K562 (cell line): ENCODE measurements around the gene TPCN1. TPM values are rescaled to one million over a fixed set of nuclear protein-coding genes. Genes with fewer than 3 reads are reported as not detected.

ENCODE experiments used
- CTCFL ChIP-seq: IDR thresholded peaks from 2 replicates; pipeline ENCODE4 v1.6.1; 2011; ENCODE audit warnings: borderline replicate concordance, low read depth, mild to moderate bottlenecking, moderate library complexity, low read length; ENCODE audit not compliant: insufficient read depth, poor library complexity, severe bottlenecking
- EZH2 ChIP-seq: IDR thresholded peaks from 2 replicates; pipeline ENCODE4 v1.6.1; 2012; ENCODE audit warnings: low read depth, mild to moderate bottlenecking, inconsistent platforms, low read length, borderline replicate concordance
- FOXK1 ChIP-seq: sonication (generic); formaldehyde crosslinking; IDR thresholded peaks from 2 replicates; pipeline ENCODE4 v1.8.0; 2022; ENCODE audit warnings: missing genetic modification reagents, mild to moderate bottlenecking, borderline replicate concordance
- MEF2A ChIP-seq: IDR thresholded peaks from 2 replicates; pipeline ENCODE4 v1.6.1; 2011; ENCODE audit warnings: low read depth, mild to moderate bottlenecking, low read length, moderate library complexity; ENCODE audit not compliant: control insufficient read depth
- NKRF ChIP-seq: fragments of 450-650 bp; IDR thresholded peaks from 2 replicates; pipeline ENCODE4 v1.6.1; 2016; ENCODE audit warnings: borderline replicate concordance
- NUFIP1 ChIP-seq: fragments of 450-650 bp; IDR thresholded peaks from 2 replicates; pipeline ENCODE4 v1.6.1; 2018; ENCODE audit not compliant: partially characterized antibody
- PATZ1 ChIP-seq: fragments of 250-450 bp; sonication (Bioruptor Pico); IDR thresholded peaks from 2 replicates; pipeline ENCODE4 v1.5.0; 2020; ENCODE audit warnings: mild to moderate bottlenecking, borderline replicate concordance
- POLR2G ChIP-seq: fragments of 200-400 bp; formaldehyde crosslinking; IDR thresholded peaks from 2 replicates; pipeline ENCODE4 v1.6.1; 2017; ENCODE audit warnings: low read depth, mild to moderate bottlenecking, antibody characterized with exemption, low read length, moderate library complexity
- RHOXF2B ChIP-seq: fragments of 250-450 bp; sonication (Bioruptor Pico); conservative IDR thresholded peaks from 2 replicates; pipeline ENCODE4 v1.5.1; 2021
- RREB1 ChIP-seq: fragments of 250-450 bp; sonication (Bioruptor Pico); IDR thresholded peaks from 2 replicates; pipeline ENCODE4 v1.4.0; 2020
- SRSF9 ChIP-seq: fragments of 200-400 bp; formaldehyde crosslinking; IDR thresholded peaks from 2 replicates; pipeline ENCODE4 v1.6.1; 2017; ENCODE audit warnings: low read depth, low read length, borderline replicate concordance
- STAT5B ChIP-seq: fragments of 250-450 bp; sonication (Bioruptor Pico); IDR thresholded peaks from 2 replicates; pipeline ENCODE4 v1.8.0; 2021; ENCODE audit warnings: mild to moderate bottlenecking, inconsistent platforms
- TBL1XR1 ChIP-seq, 2 experiments: IDR thresholded peaks; 2 replicates each; pipeline ENCODE4 v1.6.1; 2012; ENCODE audit warnings: improper control_type of control experiment in 2 of 2, low read length in 2 of 2, mild to moderate bottlenecking in 1 of 2
- TOE1 ChIP-seq, 2 experiments: fragments of 450-650 bp in 1 of 2; sonication (generic) in 1 of 2; formaldehyde crosslinking in 1 of 2; IDR thresholded peaks; 2 replicates each; pipeline versions ENCODE4 v1.7.1 to v1.8.0; 2016 to 2022; ENCODE audit warnings: borderline replicate concordance in 2 of 2, mild to moderate bottlenecking in 2 of 2, antibody characterized with exemption in 1 of 2, inconsistent platforms in 1 of 2, low read depth in 1 of 2, missing genetic modification reagents in 1 of 2, moderate library complexity in 1 of 2
- TRIM28 ChIP-seq: fragments of 450-650 bp; IDR thresholded peaks from 2 replicates; pipeline ENCODE4 v1.6.1; 2017
- ZNF561 ChIP-seq: fragments of 450-650 bp; formaldehyde crosslinking; conservative IDR thresholded peaks from 2 replicates; pipeline ENCODE4 v1.4.0; 2020; ENCODE audit warnings: mild to moderate bottlenecking, moderate library complexity
- polyA plus RNA-seq, 8 experiments: library from polyadenylated mRNA; depleted of rRNA in 4 of 8; stranded (reverse) in 5 of 8; unstranded in 3 of 8; fragments of >200 nt; fragmentation: Nextera tagmentation in 2 of 8; fragmentation: Illumina TruSeq in 1 of 8; extraction: Ambion mirVana in 2 of 8; extraction: Trizol in 1 of 8; gene quantifications; 2 replicates each; pipeline versions ENCODE4 v1.2.1 to v1.2.3, GENCODE V29; 2011 to 2014; ENCODE audit warnings: inconsistent platforms in 1 of 8, missing spikeins in 1 of 8
- total RNA-seq, 7 experiments: library from RNA; depleted of rRNA in 6 of 7; stranded (reverse); fragments of >200 nt in 6 of 7; fragmentation: Illumina TruSeq in 2 of 7; extraction: Trizol in 2 of 7; gene quantifications; 2 replicates each; pipeline versions ENCODE4 v1.2.1 to v1.2.3, GENCODE V29; 2011 to 2021; ENCODE audit warnings: low replicate concordance in 1 of 7

TPCN1 gene
- total and polyA plus RNA-seq, 9 of the 15 experiments (the other 6 are each of a cell fraction or from before 2014, with no cell fraction given) = 0.80 to 23.8 (median 7.4) TPM

- TF ChIP-seq RREB1 (no peak), ZNF561 (no peak), SRSF9 (no peak), STAT5B (CRISPR knock-in tag) (no peak), NKRF (no peak), FOXK1 (no peak), NUFIP1 (no peak), TRIM28 (no peak), PATZ1 (CRISPR knock-in tag) (no peak), TBL1XR1 (IDR thresholded peaks at IDR 0.05; ENCODE audit: low read length in 2 of 2) (no peak), EZH2 (no peak), CTCFL (no peak), MEF2A (no peak), TOE1 (IDR thresholded peaks at IDR 0.05; ENCODE audit: borderline replicate concordance) (no peak), TOE1 (CRISPR knock-in tag; IDR thresholded peaks at IDR 0.05; ENCODE audit: borderline replicate concordance, low read depth) (no peak), POLR2G (no peak), RHOXF2B (no peak)
Measured at GRCh38 chr12:113314121-113314529, 92.9 kb downstream of the TPCN1 start (continued).
